HG03520 (cell line): Measurements from ENCODE around the gene ZDHHC14.
"Not testable (repeated sequence)": the region's sequence is repeated elsewhere in the genome, so short reads cannot be mapped to it uniquely, and the experiment has no call there.

Source experiments
- ATAC-seq: cut with Tn5 transposase; IDR thresholded peaks from one replicate; pipeline ENCODE4 v1.9.1; 2021; ENCODE audit warnings: mild to moderate bottlenecking, moderate library complexity; ENCODE audit not compliant: unreplicated experiment

The ZDHHC14 gene

DNA sequence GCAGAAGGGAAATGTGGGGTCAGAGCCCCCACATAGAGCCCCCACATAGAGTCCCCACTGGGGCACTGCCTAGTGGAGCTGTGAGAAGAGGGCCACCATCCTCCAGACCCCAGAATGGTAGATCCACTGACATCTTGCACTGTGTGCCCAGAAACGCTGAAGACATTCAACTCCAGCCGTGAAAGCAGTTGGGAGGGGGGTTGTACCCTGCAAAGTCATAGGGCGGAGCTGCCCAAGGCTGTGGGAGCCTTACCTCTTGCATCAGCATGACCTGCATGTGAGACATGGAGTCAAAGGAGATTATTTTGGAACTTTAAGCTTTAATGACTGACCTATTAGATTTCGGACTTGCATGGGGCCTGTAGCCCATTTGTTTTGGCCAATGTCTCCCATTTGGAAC is 209.7 kb downstream of the ZDHHC14 start:
- ATAC-seq: not testable (repeated sequence)

- ATAC-seq: no peak
Observed at GRCh38 chr6:157592541-157592940, 211.6 kb downstream of the ZDHHC14 start.

DNA sequence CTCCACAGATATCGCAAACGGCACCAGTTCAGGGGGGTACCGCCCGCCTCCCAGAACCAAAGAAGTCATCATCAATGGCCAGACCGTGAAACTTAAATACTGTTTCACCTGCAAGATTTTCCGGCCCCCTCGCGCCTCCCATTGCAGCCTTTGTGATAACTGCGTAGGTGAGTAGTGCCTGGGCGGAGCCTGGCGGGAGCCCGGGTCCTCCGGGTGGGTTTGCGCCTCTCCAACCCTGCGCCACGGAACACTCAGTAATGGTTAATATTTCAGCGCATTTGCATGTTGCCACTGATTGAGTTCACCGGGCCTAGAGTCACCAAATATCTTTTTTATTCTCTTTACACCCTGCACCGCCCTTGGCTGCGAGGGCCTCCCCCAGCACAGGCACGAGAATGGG is 212.0 kb downstream of the ZDHHC14 start:
- no peak for ATAC-seq

GRCh38 chr6:157593596-157593995 is 212.6 kb downstream of the ZDHHC14 start:
- no peak for ATAC-seq

- no peak for ATAC-seq
Observed at GRCh38 chr6:157594292-157594691, 213.3 kb downstream of the ZDHHC14 start.

DNA sequence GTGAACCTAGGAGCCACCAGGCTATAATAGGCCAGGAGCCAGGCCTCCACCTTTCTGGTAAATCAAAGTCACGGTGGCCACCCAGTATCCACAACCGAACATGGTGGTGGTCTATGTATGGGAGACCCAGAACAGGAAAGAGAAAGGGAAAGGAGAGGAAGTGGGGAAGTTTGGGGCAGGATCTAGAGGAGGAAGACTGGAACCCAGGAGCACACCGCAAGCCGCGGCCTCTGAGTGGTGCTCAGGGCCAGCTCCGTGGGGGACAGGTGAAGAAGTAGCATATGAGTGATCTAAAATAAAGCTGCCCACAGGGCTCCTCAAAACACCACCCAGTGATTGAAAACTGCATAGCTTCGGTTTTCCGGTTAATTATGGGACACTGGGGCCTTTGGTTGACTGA is 214.8 kb downstream of the ZDHHC14 start:
- ATAC-seq: no peak

GRCh38 chr6:157596461-157596860 is 215.5 kb downstream of the ZDHHC14 start:
- no peak for ATAC-seq

GRCh38 chr6:157596886-157597285 is 215.9 kb downstream of the ZDHHC14 start:
- ATAC-seq: no peak

DNA sequence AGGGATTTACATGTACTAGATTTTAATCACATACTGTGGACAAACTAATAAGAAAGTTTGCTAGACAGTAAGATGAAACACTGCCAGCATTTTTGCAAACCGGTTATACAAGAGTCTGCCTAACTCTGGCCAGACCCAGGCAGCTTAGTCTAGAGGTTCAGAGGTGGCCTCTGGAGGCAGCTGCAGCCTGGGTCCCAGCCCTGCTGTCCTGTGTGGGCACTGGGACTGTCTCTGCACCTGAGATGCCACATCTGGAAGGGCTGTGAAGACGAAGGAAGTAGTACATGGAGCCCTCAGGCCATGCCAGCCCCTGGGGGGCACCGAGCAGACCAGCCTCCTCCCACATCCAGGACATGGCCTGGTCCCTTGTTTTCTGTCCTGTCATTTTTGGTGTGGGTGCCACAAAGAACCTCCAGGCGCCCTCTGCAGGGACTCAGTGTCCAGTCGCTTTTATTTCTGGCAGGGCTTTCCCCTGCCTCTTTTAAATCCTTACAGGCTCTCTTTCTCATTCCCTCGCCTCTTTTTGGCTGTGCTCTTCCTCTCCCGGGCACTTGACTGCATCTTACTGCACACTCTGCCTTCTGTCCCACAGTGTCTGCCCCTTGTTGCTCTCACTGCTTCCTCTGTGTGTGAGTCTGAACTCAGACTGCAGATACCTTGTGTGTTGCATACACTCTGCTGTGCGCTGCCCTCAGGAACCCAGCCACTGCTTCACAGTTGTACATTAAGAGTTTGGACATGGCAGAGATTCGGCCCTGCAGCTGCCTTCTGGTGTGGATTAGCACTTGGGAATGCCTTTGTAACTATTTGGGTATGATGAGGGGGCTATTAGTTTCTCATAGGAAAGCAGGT is 216.7 kb downstream of the ZDHHC14 start:
- no peak for ATAC-seq

DNA sequence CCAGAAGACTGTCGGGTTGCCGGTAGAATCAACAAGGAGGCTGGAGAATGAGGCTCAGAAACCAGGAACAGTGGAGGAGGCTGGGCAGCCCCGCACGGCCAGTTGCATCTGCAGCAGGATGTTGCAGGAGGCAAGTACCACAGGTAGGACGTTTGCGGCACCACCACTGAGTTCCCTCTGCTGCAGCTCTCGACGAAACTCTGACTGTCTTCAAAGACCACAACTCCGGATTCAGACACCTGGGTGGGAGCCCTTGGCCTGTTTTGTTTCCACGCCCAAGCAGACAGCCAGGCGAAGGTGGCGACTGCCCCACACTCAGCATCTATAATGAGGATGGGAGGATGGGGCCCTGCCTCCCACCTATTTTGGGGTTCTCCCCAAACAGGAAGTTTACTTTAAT is 218.2 kb downstream of the ZDHHC14 start:
- ATAC-seq: no peak

DNA sequence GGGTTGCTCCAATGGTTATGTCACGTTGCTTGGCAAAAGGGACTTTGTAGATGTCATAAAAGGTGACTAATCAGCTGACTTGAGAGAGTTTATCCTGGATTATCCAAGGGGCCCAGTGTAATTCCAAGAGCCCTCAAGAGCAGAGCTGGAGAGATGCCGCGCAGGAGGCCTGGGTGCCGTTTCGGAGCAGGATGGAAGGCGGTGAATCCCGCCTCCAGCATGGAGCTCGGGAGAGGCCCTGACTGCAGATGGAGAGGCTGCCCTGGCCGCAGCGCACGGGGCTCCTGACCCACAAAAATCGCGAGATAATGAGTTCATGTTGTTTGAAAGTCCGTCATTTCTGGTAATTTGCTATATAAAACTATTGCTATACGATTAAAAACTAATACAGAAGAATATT is 219.8 kb downstream of the ZDHHC14 start:
- no peak for ATAC-seq

DNA sequence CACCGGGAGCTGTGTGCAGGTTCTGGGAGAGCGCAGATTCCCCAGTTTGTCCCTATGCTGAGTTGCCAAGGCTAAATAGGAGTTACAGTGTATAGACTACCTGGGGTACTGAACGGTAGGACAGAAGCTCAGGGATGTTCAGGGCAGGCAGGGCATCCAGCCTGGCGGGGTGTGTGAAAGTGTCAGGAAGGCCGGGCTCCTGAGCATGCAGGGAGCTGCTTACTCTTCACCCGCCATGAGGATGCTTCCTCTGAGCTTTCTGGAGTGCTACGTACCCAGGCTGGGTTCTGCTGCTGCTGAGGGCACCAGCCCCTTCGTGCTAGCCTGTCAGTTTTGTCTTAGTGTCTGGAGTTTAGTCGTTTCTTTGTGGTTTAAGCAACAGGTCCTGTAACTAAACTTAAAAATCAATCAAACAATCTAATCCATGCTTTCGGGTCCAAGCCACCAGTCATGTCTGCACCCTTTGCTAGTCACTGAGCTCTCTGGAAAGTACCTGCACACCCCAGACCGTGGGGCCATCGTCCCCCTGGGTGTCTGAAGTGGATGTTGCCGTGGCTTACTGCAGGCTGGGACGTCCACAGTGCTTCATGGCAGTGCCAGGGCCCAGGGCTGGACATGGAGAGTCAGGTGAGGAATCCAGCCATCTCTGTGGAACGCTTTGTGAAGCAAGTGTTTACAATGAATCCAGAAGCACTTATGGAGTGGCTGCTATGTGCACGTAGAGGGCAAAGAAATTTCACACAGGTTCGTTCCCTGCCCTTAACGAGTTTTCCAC is 221.7 kb downstream of the ZDHHC14 start:
- no peak for ATAC-seq

DNA sequence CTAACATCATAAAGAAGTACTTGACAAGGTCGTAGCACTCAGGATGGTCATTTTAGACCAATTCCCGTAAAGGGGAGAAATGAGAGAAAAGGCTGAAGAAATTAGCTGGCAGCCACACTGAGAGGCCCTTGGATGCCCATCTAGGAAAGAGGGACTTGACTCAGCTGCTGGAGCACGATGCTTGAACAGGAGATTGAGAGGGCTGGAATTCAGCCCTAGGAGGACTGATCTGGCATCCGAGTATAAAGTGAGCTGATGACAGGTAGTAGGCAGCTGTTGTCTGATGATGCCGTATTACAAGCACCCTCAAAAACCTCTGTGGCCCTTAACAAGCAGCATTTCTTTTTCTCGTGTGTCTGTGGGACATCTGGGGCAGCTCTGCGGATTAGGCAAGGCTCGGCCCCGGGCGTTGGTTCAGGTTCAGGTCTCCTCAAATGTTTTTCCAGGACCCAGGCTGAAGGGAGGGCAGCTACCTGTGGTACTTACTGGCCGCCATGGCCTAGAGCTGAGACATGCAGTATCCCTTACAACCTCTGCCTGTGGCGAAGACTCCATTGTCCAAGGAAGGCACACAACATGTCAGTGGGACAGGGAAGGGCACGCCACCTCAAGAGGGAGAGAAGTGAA is 222.4 kb downstream of the ZDHHC14 start:
- no peak for ATAC-seq

- ATAC-seq: no peak
Observed at GRCh38 chr6:157603971-157604370, 223.0 kb downstream of the ZDHHC14 start.

- no peak for ATAC-seq
Observed at GRCh38 chr6:157604816-157605215, 223.8 kb downstream of the ZDHHC14 start.

DNA sequence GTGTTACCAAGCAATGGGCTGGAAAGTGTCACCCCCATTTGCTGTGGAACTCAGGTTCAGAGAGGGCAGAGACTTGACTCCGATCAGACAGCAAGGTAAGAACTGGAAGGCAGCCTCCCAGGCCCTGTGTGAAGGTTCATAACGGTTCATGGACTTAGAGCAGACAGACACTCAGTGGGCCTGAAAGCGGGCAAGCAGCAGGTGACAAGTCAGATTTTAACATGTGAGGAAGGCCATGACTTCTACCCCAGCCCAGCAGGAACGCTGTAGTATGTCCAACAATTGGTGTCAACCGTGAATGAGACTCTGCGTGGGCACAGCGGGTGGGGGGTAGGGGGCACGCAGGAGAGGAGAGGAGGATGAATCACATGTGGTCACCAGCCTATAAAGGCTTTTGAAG is 224.5 kb downstream of the ZDHHC14 start:
- no peak for ATAC-seq

DNA sequence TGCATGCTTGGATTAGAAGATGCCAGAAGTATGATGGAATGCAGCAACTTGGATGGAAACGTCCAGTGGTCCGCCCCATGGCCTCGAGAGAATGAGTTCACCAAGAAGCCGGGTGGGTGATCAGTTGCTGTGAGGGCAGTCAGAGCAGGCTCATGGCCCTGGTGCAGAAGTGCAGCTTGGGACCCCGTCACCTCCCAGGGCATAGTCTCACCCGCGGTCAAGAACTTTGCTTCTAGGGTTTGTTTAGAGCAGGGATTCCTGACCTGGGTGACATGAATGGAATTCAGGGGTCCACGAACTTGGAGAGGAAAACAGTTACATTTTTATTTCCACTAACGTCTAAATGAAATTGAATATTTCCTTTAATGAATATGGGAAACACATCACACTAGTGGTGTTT is 225.5 kb downstream of the ZDHHC14 start:
- ATAC-seq: no peak

DNA sequence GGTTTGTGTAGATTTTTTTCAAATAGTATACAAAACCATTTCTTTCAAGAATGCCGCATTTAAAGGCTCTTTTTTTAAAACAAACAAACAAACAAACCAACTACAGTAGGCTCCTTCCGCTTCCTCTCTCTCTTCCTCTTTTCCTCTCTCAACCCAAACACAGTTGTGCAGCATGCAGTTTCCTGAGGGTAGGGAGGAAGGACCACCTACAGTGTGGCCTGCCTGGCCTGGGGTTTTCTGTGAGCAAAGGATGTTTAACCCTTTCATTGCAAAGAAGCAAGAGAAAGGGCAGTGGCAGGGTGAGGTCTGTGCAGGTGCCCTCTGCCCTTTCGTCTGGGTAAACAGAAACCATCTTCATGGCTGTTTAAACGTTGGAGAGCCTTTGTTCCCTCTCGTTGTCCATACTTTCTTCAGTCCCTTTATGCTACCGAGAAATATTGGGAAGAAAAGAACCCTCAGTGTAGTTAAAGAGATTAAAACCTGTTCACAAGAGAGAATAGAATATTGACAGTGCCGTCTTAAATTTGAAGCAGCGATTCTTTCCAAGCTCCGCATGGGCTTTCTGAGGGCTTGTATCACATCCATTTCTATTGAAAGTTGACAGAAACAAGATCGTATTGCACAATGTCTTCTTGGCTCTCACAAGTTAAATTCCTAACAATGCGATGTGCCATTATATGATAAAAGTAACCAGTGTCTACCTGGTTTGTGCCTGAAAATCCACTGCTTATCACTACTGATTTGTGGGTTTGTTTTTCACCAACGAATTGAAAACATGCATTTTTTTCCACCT is 226.5 kb downstream of the ZDHHC14 start:
- ATAC-seq: no peak

GRCh38 chr6:157608221-157609075 is 227.5 kb downstream of the ZDHHC14 start:
- no peak for ATAC-seq

- no peak for ATAC-seq
Observed at GRCh38 chr6:157609117-157609516, 228.1 kb downstream of the ZDHHC14 start.
